Placental pericyte (primary cell): Measurements from ENCODE around the gene SLC35D1. TPM values are rescaled to one million over a fixed set of nuclear protein-coding genes. Genes with fewer than 3 reads are reported as not detected.

Experiments
- small RNA-seq: library from RNA; depleted of rRNA; stranded (forward); fragments of <200 nt; gene quantifications from one replicate; pipeline ENCODE3, GENCODE V24; 2012; ENCODE audit warnings: low replicate concordance
- total RNA-seq: library from RNA; depleted of rRNA; stranded (reverse); fragments of >200 nt; gene quantifications from 2 replicates; pipeline ENCODE4 v1.2.3, GENCODE V29; 2012

The SLC35D1 gene
- total RNA-seq: 11.8 and 37.9 TPM in 2 replicates

DNA sequence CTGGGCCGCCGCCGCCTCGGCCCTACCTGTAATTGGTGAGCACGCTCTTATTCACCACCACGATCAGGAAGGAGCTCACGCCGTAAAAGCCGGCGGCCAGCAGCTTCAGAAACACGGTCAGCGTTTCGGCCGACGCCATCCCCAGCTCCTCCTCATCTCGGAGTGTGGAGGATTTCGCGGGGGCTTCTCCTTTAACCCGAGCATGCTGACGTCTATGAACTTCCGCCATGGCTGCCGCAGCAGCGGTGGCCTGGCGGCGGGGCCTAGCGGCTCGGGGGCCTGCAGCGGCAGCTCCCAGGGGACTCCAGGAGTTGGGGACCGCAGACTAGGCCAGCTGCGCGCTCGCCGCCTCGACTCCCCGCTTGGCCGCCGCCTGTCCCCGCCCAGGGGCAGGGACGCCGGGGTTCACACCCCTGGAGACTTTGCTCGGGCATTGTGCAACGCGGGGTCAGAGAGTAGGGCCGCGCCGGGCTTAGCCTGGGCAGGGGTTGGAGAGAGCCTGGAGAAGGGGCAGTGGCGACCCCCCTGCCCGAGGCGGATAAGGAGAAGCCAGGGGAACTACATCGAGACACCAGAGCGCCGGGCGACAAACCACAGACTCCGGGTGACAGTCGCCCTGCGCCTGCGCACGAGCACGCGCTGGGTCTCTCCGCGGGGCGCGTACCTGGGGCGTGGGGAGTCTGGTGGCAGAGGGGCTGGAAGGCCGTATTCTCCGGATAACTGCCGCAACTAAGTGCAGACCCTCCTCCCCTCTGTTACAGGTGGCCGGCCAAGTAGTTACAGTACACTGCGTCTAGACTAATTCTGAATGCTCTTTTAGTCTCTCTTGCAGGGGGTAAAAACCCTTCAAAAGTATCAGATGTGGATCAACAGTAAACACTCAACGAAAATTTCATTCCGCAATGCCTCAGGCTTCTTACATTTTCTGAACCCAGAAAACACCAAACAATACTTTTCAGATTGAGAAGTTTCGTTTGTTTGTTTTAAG, at the start of gene SLC35D1:
Gene SLC35D1, minus strand, starts transcription at position 364 of the 988 bp plus-strand sequence. Its CDS starts 135 bp downstream, at position 229.

Small RNA genes within 50 kb of the gene (small RNA-seq; reads per million reads assigned to genes)
- not detected for gene RF00322

Other genes starting within 250 kb of the SLC35D1 start
- gene DNAI4, start 129.3 kb downstream of the SLC35D1 start, total RNA-seq: 6.3 and 6.6 TPM in 2 replicates
- 35.2 and 45.8 TPM in 2 replicates for gene MIER1, start 129.2 kb downstream of the SLC35D1 start, total RNA-seq
- gene C1orf141, start 80.8 kb upstream of the SLC35D1 start, total RNA-seq: not detected in 2 replicates
- gene IL23R, start 112.3 kb upstream of the SLC35D1 start, total RNA-seq: not detected in 2 replicates